Lower lobe of right lung (tissue), 2 donors: Measurements from ENCODE around the gene KCNAB2. TPM values are rescaled to one million over a fixed set of nuclear protein-coding genes. Genes with fewer than 3 reads are reported as not detected.
A peak's percentile ranks its signal among the peaks of the same experiment; 100 is the strongest.

ENCODE experiments used
- ATAC-seq, 2 donors: fragments of 200-7000 bp; cut with Tn5 transposase; one replicate each; pipeline ENCODE4 v1.9.1; 2020 to 2022; ENCODE audit warnings: mild to moderate bottlenecking in 2 of 2, moderate library complexity in 2 of 2
- DNase-seq: peaks from one replicate; pipeline ENCODE4 v3.0.0-alpha.2; 2020
- H3K27ac ChIP-seq: fragments of 200-600 bp; one replicate; pipeline ENCODE4 v1.8.0; 2022
- H3K27me3 ChIP-seq: fragments of 200-600 bp; one replicate; pipeline ENCODE4 v1.8.0; 2022; ENCODE audit warnings: low read depth
- H3K36me3 ChIP-seq: fragments of 200-600 bp; one replicate; pipeline ENCODE4 v1.8.0; 2022; ENCODE audit warnings: mild to moderate bottlenecking
- H3K4me1 ChIP-seq: fragments of 200-600 bp; one replicate; pipeline ENCODE4 v1.8.0; 2022
- H3K4me3 ChIP-seq: fragments of 200-600 bp; one replicate; pipeline ENCODE4 v1.8.0; 2022; ENCODE audit warnings: mild to moderate bottlenecking
- H3K9me3 ChIP-seq: fragments of 200-600 bp; one replicate; pipeline ENCODE4 v1.8.0; 2022
- CTCF ChIP-seq: fragments of 200-600 bp; IDR thresholded peaks from one replicate; pipeline ENCODE4 v1.8.0; 2022; ENCODE audit warnings: antibody characterized with exemption, mild to moderate bottlenecking
- intact Hi-C: fragments of 100-400 bp; cut with DNase I; formaldehyde crosslinking; loops from one replicate; pipeline ENCODE4 v1.11.0; 2022
- total RNA-seq: library from RNA; stranded (reverse); fragmentation: NEBNext Ultra II Directional; extraction: Animal tissue kit (Norgen Biotek cat#: 25700); gene quantifications from one replicate; pipeline ENCODE4 v1.2.1, GENCODE V29; 2021
- donor health status: DM: no; HTN: yes; CAD: no; lungs with severe emphysema.

The KCNAB2 gene
- total RNA-seq, 1 donor from 2014 or later = 119 TPM

- H3K27me3 ChIP-seq = no peaks in the 10 kb centered on the region
- H3K4me3 ChIP-seq = no peak overlapping the region
- TF ChIP-seq CTCF = no peak
- H3K36me3 ChIP-seq = peaks cover 37% of the 10 kb centered on the region
- intact Hi-C loops = no loop called here
- no peaks in the 10 kb centered on the region for H3K4me1 ChIP-seq
- no peak for ATAC-seq
- DNase-seq = peak; percentile 14
- no peak overlapping the region for H3K27ac ChIP-seq
- no peaks in the 10 kb centered on the region for H3K9me3 ChIP-seq
Measured at GRCh38 chr1:6093071-6093470, 47.4 kb downstream of the KCNAB2 start.

GRCh38 chr1:6093611-6094010 is 47.9 kb downstream of the KCNAB2 start:
- no peaks in the 10 kb centered on the region for H3K4me1 ChIP-seq
- H3K4me3 ChIP-seq = no peak overlapping the region
- peaks cover 38% of the 10 kb centered on the region for H3K36me3 ChIP-seq
- peak; percentile 25 for DNase-seq
- ATAC-seq = no peak
- H3K9me3 ChIP-seq = no peaks in the 10 kb centered on the region
- no peak overlapping the region for H3K27ac ChIP-seq
- TF ChIP-seq CTCF = no peak
- intact Hi-C loops = no loop called here
- no peaks in the 10 kb centered on the region for H3K27me3 ChIP-seq

GRCh38 chr1:6094246-6094645 is 48.6 kb downstream of the KCNAB2 start:
- ATAC-seq (no peak), DNase-seq (peak; percentile 37)
- Histone ChIP-seq H3K4me3 (no peak overlapping the region), H3K27me3 (no peaks in the 10 kb centered on the region), H3K4me1 (no peaks in the 10 kb centered on the region), H3K36me3 (peaks cover 42% of the 10 kb centered on the region), H3K9me3 (no peaks in the 10 kb centered on the region), H3K27ac (no peak overlapping the region)
- intact Hi-C loops = no loop called here
- TF ChIP-seq CTCF = no peak

GRCh38 chr1:6094801-6095505 is 49.3 kb downstream of the KCNAB2 start:
- intact Hi-C loops = no loop called here
- Histone ChIP-seq H3K4me3 (no peak overlapping the region), H3K27ac (no peak overlapping the region), H3K4me1 (no peaks in the 10 kb centered on the region), H3K36me3 (peaks cover 42% of the 10 kb centered on the region), H3K9me3 (no peaks in the 10 kb centered on the region), H3K27me3 (no peaks in the 10 kb centered on the region)
- DNase-seq (peak; percentile 36), ATAC-seq (no peak)
- no peak for TF ChIP-seq CTCF

GRCh38 chr1:6095511-6096242 is 50.0 kb downstream of the KCNAB2 start:
- H3K36me3 ChIP-seq = peaks cover 42% of the 10 kb centered on the region
- intact Hi-C loops = no loop called here
- H3K27me3 ChIP-seq = peaks cover 6% of the 10 kb centered on the region
- ATAC-seq (no peak), DNase-seq (peak; percentile 27)
- H3K9me3 ChIP-seq = no peaks in the 10 kb centered on the region
- H3K4me1 ChIP-seq = no peaks in the 10 kb centered on the region
- H3K27ac ChIP-seq = no peak overlapping the region
- TF ChIP-seq CTCF = no peak
- no peak overlapping the region for H3K4me3 ChIP-seq
